HEK293 (cell line): ENCODE data around the gene STUM.

Experiments
- KLF16 ChIP-seq: fragments of 450-650 bp; formaldehyde crosslinking; IDR thresholded peaks from 2 replicates; pipeline ENCODE4 v1.5.1; 2017; ENCODE audit warnings: missing biosample characterization, missing genetic modification characterization
- SCRT1 ChIP-seq: fragments of 450-650 bp; formaldehyde crosslinking; IDR thresholded peaks from 2 replicates; pipeline ENCODE4 v1.5.1; 2016; ENCODE audit warnings: missing biosample characterization, missing genetic modification characterization, borderline replicate concordance
- SP7 ChIP-seq: fragments of 450-650 bp; formaldehyde crosslinking; IDR thresholded peaks from 2 replicates; pipeline ENCODE4 v1.5.1; 2016; ENCODE audit warnings: missing biosample characterization, missing genetic modification characterization
- YY1 ChIP-seq: fragments of 450-650 bp; formaldehyde crosslinking; IDR thresholded peaks from 2 replicates; pipeline ENCODE4 v1.5.1; 2018; ENCODE audit warnings: missing biosample characterization, missing genetic modification characterization
- ZBTB20 ChIP-seq: fragments of 450-650 bp; formaldehyde crosslinking; IDR thresholded peaks from 2 replicates; pipeline ENCODE4 v1.5.1; 2016; ENCODE audit warnings: missing biosample characterization, missing genetic modification characterization
- ZNF157 ChIP-seq: fragments of 450-650 bp; formaldehyde crosslinking; IDR thresholded peaks from 2 replicates; pipeline ENCODE4 v1.5.1; 2016; ENCODE audit warnings: missing biosample characterization, missing genetic modification characterization
- ZNF184 ChIP-seq: fragments of 450-650 bp; IDR thresholded peaks from 2 replicates; pipeline ENCODE4 v1.5.1; 2018; ENCODE audit warnings: missing biosample characterization, mild to moderate bottlenecking, missing genetic modification characterization
- ZNF37A ChIP-seq: fragments of 450-650 bp; IDR thresholded peaks from 2 replicates; pipeline ENCODE4 v1.5.1; 2018; ENCODE audit warnings: missing biosample characterization, missing genetic modification characterization
- ZNF426 ChIP-seq: fragments of 450-650 bp; formaldehyde crosslinking; IDR thresholded peaks from 2 replicates; pipeline ENCODE4 v1.5.1; 2017; ENCODE audit warnings: missing biosample characterization, missing genetic modification characterization, mild to moderate bottlenecking, inconsistent platforms, moderate library complexity
- ZNF544 ChIP-seq: fragments of 450-650 bp; formaldehyde crosslinking; IDR thresholded peaks from 2 replicates; pipeline ENCODE4 v1.5.0; 2017; ENCODE audit warnings: missing biosample characterization, missing genetic modification characterization
- ZNF558 ChIP-seq: fragments of 450-650 bp; formaldehyde crosslinking; IDR thresholded peaks from 2 replicates; pipeline ENCODE4 v1.5.1; 2016; ENCODE audit warnings: missing biosample characterization, missing genetic modification characterization
- ZSCAN30 ChIP-seq: fragments of 450-650 bp; IDR thresholded peaks from 2 replicates; pipeline ENCODE4 v1.5.1; 2018; ENCODE audit warnings: missing biosample characterization, mild to moderate bottlenecking, missing genetic modification characterization, moderate library complexity
- TF ChIP-seq, protein P1 (sequence below): fragments of 450-650 bp; formaldehyde crosslinking; IDR thresholded peaks from 2 replicates; pipeline ENCODE4 v1.5.1; 2016; ENCODE audit warnings: missing biosample characterization, missing genetic modification characterization
- TF ChIP-seq, protein P2 (sequence below): fragments of 450-650 bp; formaldehyde crosslinking; IDR thresholded peaks from 2 replicates; pipeline ENCODE4 v1.5.1; 2016; ENCODE audit warnings: missing biosample characterization, missing genetic modification characterization

DNA sequence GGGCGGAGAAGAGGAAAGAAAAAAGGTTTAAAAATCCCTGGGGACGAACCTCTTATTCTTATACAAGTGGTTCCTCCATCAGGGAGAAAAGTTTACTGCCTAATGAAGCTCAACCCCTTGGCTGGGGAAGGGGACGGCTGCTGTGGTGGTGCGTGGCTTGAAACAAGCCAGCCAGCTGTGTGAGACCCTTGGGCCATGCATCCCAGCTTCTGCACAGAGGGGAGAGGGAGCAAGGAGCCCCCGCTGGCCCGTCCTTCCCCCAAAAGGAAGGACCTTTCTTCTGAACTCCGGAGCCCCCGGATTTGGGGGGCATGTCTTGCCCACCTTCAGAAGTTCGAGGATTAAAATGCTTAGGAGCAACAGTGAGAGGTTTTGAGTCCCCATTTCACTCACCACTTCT is 67.3 kb downstream of the STUM start:
- TF ChIP-seq ZNF558 (tag by site-specific recombination) (no peak), ZBTB20 (tag by site-specific recombination) (no peak), ZSCAN30 (no peak), ZNF544 (tag by site-specific recombination) (no peak), ZNF184 (tag by site-specific recombination) (no peak), SCRT1 (tag by site-specific recombination) (no peak), SP7 (no peak), ZNF37A (no peak), ZNF426 (tag by site-specific recombination) (no peak), ZNF157 (tag by site-specific recombination) (no peak), YY1 (tag by site-specific recombination) (no peak), KLF16 (tag by site-specific recombination) (no peak)
- TF ChIP-seq, protein P1, sequence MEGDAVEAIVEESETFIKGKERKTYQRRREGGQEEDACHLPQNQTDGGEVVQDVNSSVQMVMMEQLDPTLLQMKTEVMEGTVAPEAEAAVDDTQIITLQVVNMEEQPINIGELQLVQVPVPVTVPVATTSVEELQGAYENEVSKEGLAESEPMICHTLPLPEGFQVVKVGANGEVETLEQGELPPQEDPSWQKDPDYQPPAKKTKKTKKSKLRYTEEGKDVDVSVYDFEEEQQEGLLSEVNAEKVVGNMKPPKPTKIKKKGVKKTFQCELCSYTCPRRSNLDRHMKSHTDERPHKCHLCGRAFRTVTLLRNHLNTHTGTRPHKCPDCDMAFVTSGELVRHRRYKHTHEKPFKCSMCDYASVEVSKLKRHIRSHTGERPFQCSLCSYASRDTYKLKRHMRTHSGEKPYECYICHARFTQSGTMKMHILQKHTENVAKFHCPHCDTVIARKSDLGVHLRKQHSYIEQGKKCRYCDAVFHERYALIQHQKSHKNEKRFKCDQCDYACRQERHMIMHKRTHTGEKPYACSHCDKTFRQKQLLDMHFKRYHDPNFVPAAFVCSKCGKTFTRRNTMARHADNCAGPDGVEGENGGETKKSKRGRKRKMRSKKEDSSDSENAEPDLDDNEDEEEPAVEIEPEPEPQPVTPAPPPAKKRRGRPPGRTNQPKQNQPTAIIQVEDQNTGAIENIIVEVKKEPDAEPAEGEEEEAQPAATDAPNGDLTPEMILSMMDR: no peak
- TF ChIP-seq, protein P2, sequence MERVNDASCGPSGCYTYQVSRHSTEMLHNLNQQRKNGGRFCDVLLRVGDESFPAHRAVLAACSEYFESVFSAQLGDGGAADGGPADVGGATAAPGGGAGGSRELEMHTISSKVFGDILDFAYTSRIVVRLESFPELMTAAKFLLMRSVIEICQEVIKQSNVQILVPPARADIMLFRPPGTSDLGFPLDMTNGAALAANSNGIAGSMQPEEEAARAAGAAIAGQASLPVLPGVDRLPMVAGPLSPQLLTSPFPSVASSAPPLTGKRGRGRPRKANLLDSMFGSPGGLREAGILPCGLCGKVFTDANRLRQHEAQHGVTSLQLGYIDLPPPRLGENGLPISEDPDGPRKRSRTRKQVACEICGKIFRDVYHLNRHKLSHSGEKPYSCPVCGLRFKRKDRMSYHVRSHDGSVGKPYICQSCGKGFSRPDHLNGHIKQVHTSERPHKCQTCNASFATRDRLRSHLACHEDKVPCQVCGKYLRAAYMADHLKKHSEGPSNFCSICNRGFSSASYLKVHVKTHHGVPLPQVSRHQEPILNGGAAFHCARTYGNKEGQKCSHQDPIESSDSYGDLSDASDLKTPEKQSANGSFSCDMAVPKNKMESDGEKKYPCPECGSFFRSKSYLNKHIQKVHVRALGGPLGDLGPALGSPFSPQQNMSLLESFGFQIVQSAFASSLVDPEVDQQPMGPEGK (tag by site-specific recombination): no peak
